B cell (primary cell): Measurements from ENCODE around the gene MTHFD1L.

Source experiments
- EZH2 ChIP-seq: IDR thresholded peaks from 2 replicates; pipeline ENCODE4 v1.6.1; 2012; ENCODE audit warnings: borderline replicate concordance, low read depth, mild to moderate bottlenecking, moderate library complexity, low read length; ENCODE audit not compliant: insufficient read depth, poor library complexity, severe bottlenecking
- TF ChIP-seq, protein P1 (sequence below): fragments of 200-600 bp; IDR thresholded peaks from one replicate; pipeline ENCODE4 v1.8.0; 2022; ENCODE audit warnings: antibody characterized with exemption, mild to moderate bottlenecking

DNA sequence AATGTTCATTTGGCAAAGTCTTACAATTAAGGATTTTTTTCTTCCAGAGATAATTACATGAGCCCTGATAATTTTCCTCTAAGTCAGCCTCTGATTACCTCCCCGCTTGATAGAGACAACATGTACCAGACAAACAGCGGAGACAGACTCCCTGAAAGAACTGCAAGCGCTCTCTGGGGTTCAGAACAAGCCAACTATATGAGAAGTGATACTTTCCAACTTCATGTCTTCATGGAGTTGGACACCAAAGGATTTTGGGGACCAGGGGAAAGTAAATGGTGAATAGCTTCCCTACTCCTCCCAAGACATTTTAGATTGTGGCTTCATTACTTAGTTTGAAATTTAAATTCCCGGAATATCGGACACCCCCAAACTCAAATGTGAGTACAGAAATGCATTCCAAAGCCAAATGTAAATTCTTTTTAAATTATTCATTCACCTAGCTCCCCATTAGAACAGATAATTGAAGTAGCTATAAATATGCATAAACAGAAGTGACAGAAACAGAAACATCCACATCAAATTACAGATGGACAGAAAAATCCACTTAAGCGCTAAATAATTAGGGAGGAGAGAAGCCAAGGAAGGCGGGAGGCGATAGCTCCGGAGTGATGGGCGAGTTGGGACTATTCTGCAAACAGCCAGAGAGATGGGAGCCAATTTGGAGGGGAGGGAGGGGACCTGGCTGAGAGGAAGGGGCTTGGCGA lies 244.5 kb downstream of the MTHFD1L start:
- TF ChIP-seq, protein P1, sequence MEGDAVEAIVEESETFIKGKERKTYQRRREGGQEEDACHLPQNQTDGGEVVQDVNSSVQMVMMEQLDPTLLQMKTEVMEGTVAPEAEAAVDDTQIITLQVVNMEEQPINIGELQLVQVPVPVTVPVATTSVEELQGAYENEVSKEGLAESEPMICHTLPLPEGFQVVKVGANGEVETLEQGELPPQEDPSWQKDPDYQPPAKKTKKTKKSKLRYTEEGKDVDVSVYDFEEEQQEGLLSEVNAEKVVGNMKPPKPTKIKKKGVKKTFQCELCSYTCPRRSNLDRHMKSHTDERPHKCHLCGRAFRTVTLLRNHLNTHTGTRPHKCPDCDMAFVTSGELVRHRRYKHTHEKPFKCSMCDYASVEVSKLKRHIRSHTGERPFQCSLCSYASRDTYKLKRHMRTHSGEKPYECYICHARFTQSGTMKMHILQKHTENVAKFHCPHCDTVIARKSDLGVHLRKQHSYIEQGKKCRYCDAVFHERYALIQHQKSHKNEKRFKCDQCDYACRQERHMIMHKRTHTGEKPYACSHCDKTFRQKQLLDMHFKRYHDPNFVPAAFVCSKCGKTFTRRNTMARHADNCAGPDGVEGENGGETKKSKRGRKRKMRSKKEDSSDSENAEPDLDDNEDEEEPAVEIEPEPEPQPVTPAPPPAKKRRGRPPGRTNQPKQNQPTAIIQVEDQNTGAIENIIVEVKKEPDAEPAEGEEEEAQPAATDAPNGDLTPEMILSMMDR, result no peak
- no peak for TF ChIP-seq EZH2
